Coronary artery (tissue), 2 donors: ENCODE measurements around the gene SMAD3.

Source experiments
- DNase-seq: peaks from one replicate; pipeline ENCODE4 v3.0.0-alpha.2; 2017; ENCODE audit warnings: low spot score
- H3K27ac ChIP-seq, 2 donors: fragments of 200-600 bp; sonication (generic); one replicate each; pipeline ENCODE4 v1.5.1; 2016 to 2019
- H3K4me3 ChIP-seq: fragments of 200-600 bp; sonication (generic); 2 replicates; pipeline ENCODE4 v1.5.1; 2016; ENCODE audit warnings: mild to moderate bottlenecking, moderate library complexity
- CTCF ChIP-seq: fragments of 200-600 bp; sonication (generic); IDR thresholded peaks from one replicate; pipeline ENCODE4 v1.5.1; 2019; ENCODE audit warnings: antibody characterized with exemption

Gene SMAD3

GRCh38 chr15:67196672-67197363 lies 131.4 kb downstream of the SMAD3 start:
- no peak overlapping the region for H3K4me3 ChIP-seq
- no peak for TF ChIP-seq CTCF
- peak overlapping the region; percentile 24 to 55 for H3K27ac ChIP-seq
- DNase-seq = no peak

GRCh38 chr15:67197364-67197695 lies 131.9 kb downstream of the SMAD3 start:
- Histone ChIP-seq H3K4me3 (no peak overlapping the region), H3K27ac (peak overlapping the region; percentile 24 to 55)
- TF ChIP-seq CTCF = no peak
- DNase-seq = no peak

- no peak for TF ChIP-seq CTCF
- DNase-seq = no peak
- Histone ChIP-seq H3K27ac (no peak overlapping the region), H3K4me3 (no peak overlapping the region)
These were observed 132.9 kb downstream of the SMAD3 start for GRCh38 chr15:67198157-67198754.

- Histone ChIP-seq H3K27ac (no peak overlapping the region), H3K4me3 (no peak overlapping the region)
- no peak for TF ChIP-seq CTCF
- DNase-seq = no peak
These were observed 134.0 kb downstream of the SMAD3 start for GRCh38 chr15:67199391-67199790.

- no peak for TF ChIP-seq CTCF
- Histone ChIP-seq H3K4me3 (no peak overlapping the region), H3K27ac (peak overlapping the region; percentile 50 to 67)
- DNase-seq = no peak
These were observed 134.7 kb downstream of the SMAD3 start for GRCh38 chr15:67199881-67200763.

GRCh38 chr15:67201136-67201535 lies 135.7 kb downstream of the SMAD3 start:
- DNase-seq = no peak
- Histone ChIP-seq H3K4me3 (no peak overlapping the region), H3K27ac (peak overlapping the region in 1 of 2 donors; percentile 61)
- TF ChIP-seq CTCF = no peak
